Peyer's patch (tissue), 4 donors: Measurements from ENCODE around the gene ARL15.

Experiments
- CTCF ChIP-seq, 6 experiments: fragments of 450-650 bp in 4 of 6; fragments of 200-600 bp in 2 of 6; sonication (generic) in 1 of 6; IDR thresholded peaks; one replicate each; pipeline ENCODE4 v1.5.1; 2017 to 2019; ENCODE audit warnings: antibody characterized with exemption in 6 of 6, mild to moderate bottlenecking in 3 of 6, moderate library complexity in 1 of 6
- POLR2A ChIP-seq, 2 donors: fragments of 450-650 bp; IDR thresholded peaks; one replicate each; pipeline ENCODE4 v1.5.1; 2017; ENCODE audit warnings: antibody characterized with exemption in 2 of 2, mild to moderate bottlenecking in 2 of 2, moderate library complexity in 2 of 2

GRCh38 chr5:54086191-54086590 is 224.2 kb downstream of the ARL15 start:
- TF ChIP-seq CTCF (IDR thresholded peaks at IDR 0.05) (no peak), POLR2A (IDR thresholded peaks at IDR 0.05) (no peak)
